Measurements from ENCODE around the gene GOLPH3.

Gene GOLPH3

GRCh38 chr5:32172186-32172911 is 1.8 kb downstream of the GOLPH3 start:
- peak in 4 of 56 donors; percentile 2 to 18 (median 8) for DNase-seq

GRCh38 chr5:32170303-32171151 is 3.6 kb downstream of the GOLPH3 start:
- no peak for DNase-seq

GRCh38 chr5:32168460-32169033 is 5.6 kb downstream of the GOLPH3 start:
- no peak for DNase-seq

- no peak for DNase-seq
Observed at GRCh38 chr5:32165597-32165996, 8.5 kb downstream of the GOLPH3 start.

GRCh38 chr5:32163785-32164184 is 10.3 kb downstream of the GOLPH3 start:
- no peak for DNase-seq

GRCh38 chr5:32163053-32163452 is 11.1 kb downstream of the GOLPH3 start:
- no peak for DNase-seq

GRCh38 chr5:32160228-32160627 is 13.9 kb downstream of the GOLPH3 start:
- no peak for DNase-seq

- no peak for DNase-seq
Observed at GRCh38 chr5:32159328-32160072, 14.6 kb downstream of the GOLPH3 start.

- no peak for DNase-seq
Observed at GRCh38 chr5:32158679-32158975, 15.5 kb downstream of the GOLPH3 start.

GRCh38 chr5:32157078-32157477 is 17.0 kb downstream of the GOLPH3 start:
- no peak for DNase-seq

GRCh38 chr5:32156635-32157034 is 17.5 kb downstream of the GOLPH3 start:
- no peak for DNase-seq

GRCh38 chr5:32155211-32155610 is 18.9 kb downstream of the GOLPH3 start:
- DNase-seq = no peak

GRCh38 chr5:32153723-32154122 is 20.4 kb downstream of the GOLPH3 start:
- no peak for DNase-seq

GRCh38 chr5:32151198-32151597 is 22.9 kb downstream of the GOLPH3 start:
- DNase-seq = no peak

- DNase-seq = no peak
Observed at GRCh38 chr5:32150366-32150765, 23.8 kb downstream of the GOLPH3 start.

- DNase-seq = no peak
Observed at GRCh38 chr5:32147959-32148358, 26.2 kb downstream of the GOLPH3 start.

- no peak for DNase-seq
Observed at GRCh38 chr5:32147236-32147635, 26.9 kb downstream of the GOLPH3 start.

GRCh38 chr5:32145378-32145777 is 28.7 kb downstream of the GOLPH3 start:
- no peak for DNase-seq

GRCh38 chr5:32144378-32145207 is 29.5 kb downstream of the GOLPH3 start:
- DNase-seq = peak in 6 of 56 donors; percentile 0 to 32 (median 6)

- no peak for DNase-seq
Observed at GRCh38 chr5:32143617-32144377, 30.3 kb downstream of the GOLPH3 start.

Measured in nucleus accumbens (tissue), 56 donors.